Esophagus muscularis mucosa (tissue), 2 donors: ENCODE results near the gene OR2H1.

ENCODE experiments used
- POLR2A ChIP-seq: fragments of 450-650 bp; IDR thresholded peaks from one replicate; pipeline ENCODE4 v1.6.1; 2017; ENCODE audit warnings: antibody characterized with exemption, moderate library complexity, mild to moderate bottlenecking, low read depth
- POLR2AphosphoS5 ChIP-seq, 2 donors: sonication (generic); formaldehyde crosslinking; IDR thresholded peaks; one replicate each; pipeline ENCODE4 v1.6.1; 2017; ENCODE audit warnings: antibody characterized with exemption in 2 of 2

DNA sequence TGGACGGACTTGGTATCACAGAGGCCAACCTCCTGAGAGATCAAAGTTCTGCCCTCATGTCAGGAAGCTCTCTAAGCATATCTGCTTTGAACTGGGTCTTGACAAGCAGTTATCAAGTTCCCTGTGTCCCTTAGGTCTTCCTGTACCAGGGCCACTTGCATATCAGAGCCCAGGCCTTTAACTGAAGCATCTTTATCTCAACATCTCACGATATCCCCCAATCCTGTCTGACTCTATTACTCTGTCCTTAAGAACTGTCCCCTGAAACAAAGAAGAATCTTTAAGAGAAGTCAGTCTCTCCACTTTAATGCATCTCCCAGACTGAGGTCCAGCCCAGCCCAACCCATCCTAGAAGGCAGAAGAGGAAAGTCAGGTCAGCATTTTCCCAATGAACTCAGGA lies 22.6 kb downstream of the OR2H1 start:
- TF ChIP-seq POLR2A (no peak), POLR2AphosphoS5 (IDR thresholded peaks at IDR 0.05) (no peak)
